Activated CD8-positive, alpha-beta memory T cell treated with anti-CD3 and anti-CD28 coated beads, Interleukin-2, amount 50 U/mL, for 1 hour (primary cell): ENCODE data around the gene MMP14.
"Not testable (repeated sequence)": the region's sequence is repeated elsewhere in the genome, so short reads cannot be mapped to it uniquely, and the experiment has no call there.

ENCODE experiments used
- DNase-seq: peaks from one replicate; pipeline ENCODE4 v3.0.0-alpha.2; 2020; ENCODE audit errors: extremely low read depth

MMP14 gene

GRCh38 chr14:22860377-22860776 is 24.0 kb downstream of the MMP14 start:
- DNase-seq: not testable (repeated sequence)

- no peak for DNase-seq
Measured at GRCh38 chr14:22861651-22862050, 25.3 kb downstream of the MMP14 start.

- no peak for DNase-seq
Measured at GRCh38 chr14:22864979-22865378, 28.6 kb downstream of the MMP14 start.

- no peak for DNase-seq
Measured at GRCh38 chr14:22865424-22866405, 29.3 kb downstream of the MMP14 start.

- DNase-seq: no peak
Measured at GRCh38 chr14:22866874-22867273, 30.5 kb downstream of the MMP14 start.

GRCh38 chr14:22870811-22871223 is 34.4 kb downstream of the MMP14 start:
- no peak for DNase-seq

- peak; percentile 32 for DNase-seq
Measured at GRCh38 chr14:22871224-22872032, 35.0 kb downstream of the MMP14 start, which contains the start of gene LRP10. Gene LRP10, plus strand, starts transcription at chr14:22871740. Its CDS starts 564 bp downstream, at chr14:22872304.

GRCh38 chr14:22872033-22872832 is 35.8 kb downstream of the MMP14 start:
- no peak for DNase-seq

GRCh38 chr14:22872833-22873520 is 36.6 kb downstream of the MMP14 start:
- DNase-seq: no peak

- DNase-seq: no peak
Measured at GRCh38 chr14:22875003-22875747, 38.8 kb downstream of the MMP14 start.

- no peak for DNase-seq
Measured at GRCh38 chr14:22875748-22876319, 39.4 kb downstream of the MMP14 start.

GRCh38 chr14:22877000-22877501 is 40.7 kb downstream of the MMP14 start:
- DNase-seq: no peak

- no peak for DNase-seq
Measured at GRCh38 chr14:22878271-22879246, 42.2 kb downstream of the MMP14 start.

GRCh38 chr14:22882064-22882463 is 45.7 kb downstream of the MMP14 start:
- no peak for DNase-seq

GRCh38 chr14:22882529-22883172 is 46.3 kb downstream of the MMP14 start:
- no peak for DNase-seq

- no peak for DNase-seq
Measured at GRCh38 chr14:22883173-22883976, 47.0 kb downstream of the MMP14 start, which contains the start of gene REM2. Gene REM2, plus strand, starts transcription at chr14:22883222. Its CDS starts 66 bp downstream, at chr14:22883288.
